ENCODE results near the gene DYNC1I1.

DYNC1I1 gene

DNA sequence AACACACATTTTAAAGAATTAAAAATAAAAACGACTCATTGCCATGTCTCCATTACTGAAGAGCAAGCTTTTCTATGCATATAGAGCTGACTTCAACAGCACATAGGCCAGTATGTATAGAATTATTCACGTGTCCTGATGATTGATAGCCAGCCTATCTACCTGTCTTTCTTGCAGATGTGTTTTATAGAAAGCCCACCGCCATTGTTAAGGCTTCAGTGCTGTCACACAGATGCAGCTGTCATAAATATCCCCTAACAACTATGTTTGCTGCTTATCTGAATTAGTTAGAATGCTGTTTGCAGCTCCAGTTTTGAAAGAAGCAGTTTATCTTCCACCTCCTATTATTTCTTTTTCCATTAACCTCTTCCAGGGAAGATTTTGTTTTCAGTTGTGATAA, 313.6 kb downstream of the DYNC1I1 start:
- no peak for DNase-seq (ENCODE audit: low read depth)

- no peak for DNase-seq (ENCODE audit: low read depth)
These were observed 316.2 kb downstream of the DYNC1I1 start for GRCh38 chr7:96088579-96088978.

DNA sequence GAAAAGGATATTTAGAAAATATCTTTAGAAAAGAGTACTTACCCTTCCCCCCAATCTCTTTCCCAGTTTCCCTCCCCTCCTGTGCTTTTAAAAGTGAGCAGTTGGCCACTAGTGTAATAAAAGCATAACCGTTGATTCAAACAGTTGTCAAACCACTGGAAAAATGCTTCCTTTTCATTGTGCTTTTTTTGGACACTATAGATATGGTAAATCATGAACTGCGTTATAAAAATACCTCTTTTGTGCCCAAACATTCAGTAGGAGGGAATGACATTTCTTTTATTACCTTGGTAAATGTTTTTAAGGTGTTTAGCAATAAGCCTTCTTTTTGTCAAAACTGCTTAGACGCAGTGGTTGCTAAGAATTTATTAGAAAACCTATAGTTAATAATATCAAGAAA, 317.2 kb downstream of the DYNC1I1 start:
- no peak for DNase-seq (ENCODE audit: low read depth)

GRCh38 chr7:96090756-96091155, 318.4 kb downstream of the DYNC1I1 start:
- DNase-seq (ENCODE audit: low read depth), result no peak

GRCh38 chr7:96093435-96093834, 321.1 kb downstream of the DYNC1I1 start:
- DNase-seq (ENCODE audit: low read depth), result peak; percentile 70

DNA sequence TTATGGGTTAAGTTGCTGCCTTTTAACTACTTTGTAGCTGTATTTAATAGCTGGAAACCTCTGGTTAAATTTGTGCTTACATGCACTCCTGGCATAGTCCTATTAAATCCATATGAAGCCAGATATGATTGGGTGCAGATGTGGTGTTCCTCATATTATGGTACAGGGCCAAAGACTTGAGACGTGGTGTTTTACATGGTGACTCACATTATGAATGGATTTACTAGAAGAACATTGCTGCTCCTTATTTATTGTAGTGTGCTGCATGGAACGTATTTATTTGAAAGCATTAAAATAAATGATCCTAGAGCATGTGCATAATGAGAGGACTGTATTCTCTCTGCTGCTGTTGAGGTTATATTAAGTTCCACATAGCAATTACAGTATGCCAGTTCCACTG, 325.5 kb downstream of the DYNC1I1 start:
- DNase-seq (ENCODE audit: low read depth), result peak; percentile 68

DNA sequence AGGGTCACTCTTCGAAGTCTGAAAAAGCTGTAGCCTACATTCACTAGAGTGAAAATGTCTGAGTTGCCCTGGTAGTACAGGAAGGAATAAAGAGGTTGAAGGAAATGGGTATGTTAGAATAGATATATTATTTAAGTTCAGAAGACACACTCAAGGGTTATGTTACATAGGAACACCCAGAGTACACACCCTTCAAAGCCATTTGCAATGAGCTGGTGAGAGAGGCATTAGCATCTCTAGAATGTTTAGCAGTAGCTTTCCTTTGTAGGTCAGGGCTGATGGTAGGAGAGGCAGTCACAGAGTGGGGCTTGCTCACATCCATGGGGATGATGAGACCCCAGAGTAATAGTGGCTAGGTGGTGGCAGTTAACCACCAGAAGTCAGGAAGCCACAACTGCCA, 328.4 kb downstream of the DYNC1I1 start:
- no peak for DNase-seq (ENCODE audit: low read depth)

- no peak for DNase-seq (ENCODE audit: low read depth)
These were observed 329.9 kb downstream of the DYNC1I1 start for GRCh38 chr7:96102096-96102811.

GRCh38 chr7:96104984-96105383, 332.6 kb downstream of the DYNC1I1 start:
- DNase-seq (ENCODE audit: low read depth), result no peak

DNA sequence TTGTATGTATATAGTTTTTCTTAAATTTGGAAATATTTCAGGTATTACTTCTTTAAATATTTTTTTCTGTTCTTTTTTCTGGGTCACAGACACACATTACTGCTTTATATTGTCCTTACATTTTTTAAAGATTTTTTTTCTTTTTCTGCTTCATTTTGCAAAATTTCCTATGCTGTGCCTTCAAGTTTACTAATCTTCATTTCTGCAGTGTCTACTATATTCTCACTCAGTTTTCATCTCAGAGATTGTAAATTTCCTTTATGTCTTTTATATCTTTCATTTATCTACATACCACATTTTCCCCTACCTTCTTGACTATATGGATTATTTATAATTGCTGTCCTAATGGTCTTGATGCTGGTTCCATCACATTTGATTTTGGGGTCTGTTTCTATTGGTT, 339.1 kb downstream of the DYNC1I1 start:
- DNase-seq (ENCODE audit: low read depth), result no peak

- no peak for DNase-seq (ENCODE audit: low read depth)
These were observed 341.8 kb downstream of the DYNC1I1 start for GRCh38 chr7:96114190-96114589.

GRCh38 chr7:96116173-96116572, 343.8 kb downstream of the DYNC1I1 start:
- DNase-seq (ENCODE audit: low read depth), result no peak

DNA sequence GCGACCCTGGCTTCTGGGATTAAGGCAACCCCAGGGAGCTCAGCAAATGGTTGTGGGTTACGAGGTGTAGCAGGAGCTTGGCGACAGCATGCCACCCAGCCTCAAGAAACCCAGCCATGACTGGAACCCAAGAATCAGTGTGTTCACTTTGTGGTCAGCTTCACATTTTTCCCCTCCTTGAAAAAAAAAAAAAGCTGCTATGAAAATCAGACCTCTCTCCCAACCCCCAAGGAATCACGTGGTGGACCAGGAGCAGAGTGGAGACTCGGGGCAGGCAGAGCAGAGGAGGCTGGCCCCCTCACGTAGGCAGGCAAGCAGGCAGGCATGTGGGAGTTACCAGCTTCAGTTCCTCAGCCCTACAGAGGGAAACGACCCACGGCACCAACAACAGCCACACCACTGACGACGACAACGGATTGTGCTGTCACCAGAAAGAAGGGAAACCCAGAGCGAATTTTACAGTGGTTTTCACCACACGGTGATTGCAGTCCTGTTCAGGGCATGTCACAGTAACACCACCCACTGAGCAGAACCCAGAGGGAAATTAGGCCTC, 346.2 kb downstream of the DYNC1I1 start:
- DNase-seq (ENCODE audit: low read depth), result no peak

GRCh38 chr7:96120445-96121225, 348.3 kb downstream of the DYNC1I1 start:
- peak; percentile 56 for DNase-seq (ENCODE audit: low read depth)

DNA sequence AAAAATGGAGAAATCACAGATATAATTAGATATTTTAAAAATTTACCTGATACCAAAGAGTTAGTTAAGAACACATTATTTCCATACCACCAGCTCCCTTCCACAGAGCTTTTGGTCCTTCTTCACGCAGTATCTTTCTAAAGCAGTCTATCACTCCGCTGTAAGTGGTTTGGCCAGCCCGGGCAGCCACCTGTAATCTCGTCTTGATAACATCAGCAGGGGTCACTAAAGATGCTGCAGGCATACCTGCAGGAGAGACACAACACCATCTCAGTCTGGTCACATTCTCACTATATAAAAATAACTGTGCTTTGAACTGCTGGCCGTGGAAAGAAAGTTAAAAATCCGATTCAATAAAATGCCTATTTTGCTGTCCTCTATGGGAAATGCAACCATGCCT, 349.4 kb downstream of the DYNC1I1 start:
- DNase-seq (ENCODE audit: low read depth), result no peak

GRCh38 chr7:96122746-96123145, 350.4 kb downstream of the DYNC1I1 start:
- no peak for DNase-seq (ENCODE audit: low read depth)

DNA sequence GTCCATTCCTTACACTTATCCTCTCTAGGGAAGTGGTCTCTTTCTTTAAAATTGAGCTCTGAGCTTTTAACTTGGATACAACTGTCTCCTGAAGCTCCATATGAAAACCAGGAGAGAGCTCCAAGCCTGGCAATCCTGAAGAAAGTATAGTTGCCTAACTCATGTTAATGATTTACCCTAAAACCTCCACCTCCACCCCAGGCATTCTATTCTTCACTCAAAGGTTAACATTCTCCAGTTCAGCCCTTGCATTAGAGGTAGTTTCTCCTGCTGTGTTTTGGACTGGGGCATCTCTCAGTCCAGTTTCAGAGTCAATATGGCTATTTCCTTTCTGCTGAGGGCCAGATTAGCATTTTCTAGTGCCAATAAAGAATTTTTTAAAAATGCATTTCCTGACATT, 354.0 kb downstream of the DYNC1I1 start:
- DNase-seq (ENCODE audit: low read depth), result no peak

DNA sequence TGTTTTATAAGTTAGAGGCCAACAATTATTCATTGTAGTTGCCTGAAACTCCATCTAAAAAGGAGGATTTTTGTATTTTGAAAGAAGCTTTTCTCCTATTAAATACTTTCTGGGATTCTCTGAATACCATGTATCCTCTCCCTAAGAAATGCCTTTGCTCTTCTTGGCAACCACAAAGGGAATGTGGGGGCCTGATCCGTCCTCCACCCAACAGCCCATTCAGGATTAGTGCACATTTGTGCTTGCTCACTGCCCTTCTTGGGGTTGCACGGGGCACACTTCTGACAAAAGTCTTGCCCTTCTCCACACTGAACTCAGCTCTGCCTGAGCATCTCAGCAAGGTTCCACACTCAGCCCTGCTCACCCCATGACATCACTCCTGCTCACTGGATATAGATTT, 355.4 kb downstream of the DYNC1I1 start:
- no peak for DNase-seq (ENCODE audit: low read depth)

DNA sequence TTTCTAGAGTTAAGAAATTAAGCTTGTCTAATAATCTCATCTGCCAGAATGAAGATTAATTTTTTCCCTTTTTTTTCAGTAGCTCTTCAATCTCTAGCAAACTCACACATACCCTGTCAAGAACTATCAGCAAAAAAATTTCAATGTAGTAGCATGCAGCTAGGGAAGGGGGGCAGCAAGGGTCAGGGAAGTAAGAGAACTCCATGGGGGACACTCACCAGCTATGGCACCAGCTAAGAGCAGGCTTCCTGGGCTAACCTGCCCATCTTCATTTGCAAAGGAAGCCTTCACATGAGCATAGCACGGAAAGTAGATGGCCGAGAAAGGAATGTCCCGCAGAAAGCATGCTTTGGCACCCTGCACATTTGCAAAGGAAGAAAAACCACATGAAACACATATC, 359.2 kb downstream of the DYNC1I1 start:
- DNase-seq (ENCODE audit: low read depth), result no peak

DNA sequence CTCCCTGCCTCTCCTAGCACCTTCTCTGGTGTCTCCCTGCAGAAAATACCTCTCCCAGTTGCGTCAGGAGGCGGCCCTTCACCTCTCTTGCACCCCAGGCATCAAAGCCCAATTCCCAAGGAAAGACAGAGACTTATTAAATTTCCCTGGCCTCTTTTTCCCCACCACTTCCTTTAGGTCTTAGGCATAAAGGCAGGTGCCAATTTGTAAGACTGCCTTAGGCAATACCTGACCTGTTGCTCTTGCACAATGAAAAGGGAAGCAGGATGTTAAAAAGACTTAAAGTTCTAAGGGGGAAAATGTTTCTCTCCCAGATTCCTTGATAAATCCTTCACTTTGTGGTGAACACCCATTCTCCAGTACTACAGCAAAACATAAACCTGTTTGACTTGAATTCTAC, 362.9 kb downstream of the DYNC1I1 start:
- DNase-seq (ENCODE audit: low read depth), result no peak

GRCh38 chr7:96136600-96137239, 364.4 kb downstream of the DYNC1I1 start:
- no peak for DNase-seq (ENCODE audit: low read depth)

DNA sequence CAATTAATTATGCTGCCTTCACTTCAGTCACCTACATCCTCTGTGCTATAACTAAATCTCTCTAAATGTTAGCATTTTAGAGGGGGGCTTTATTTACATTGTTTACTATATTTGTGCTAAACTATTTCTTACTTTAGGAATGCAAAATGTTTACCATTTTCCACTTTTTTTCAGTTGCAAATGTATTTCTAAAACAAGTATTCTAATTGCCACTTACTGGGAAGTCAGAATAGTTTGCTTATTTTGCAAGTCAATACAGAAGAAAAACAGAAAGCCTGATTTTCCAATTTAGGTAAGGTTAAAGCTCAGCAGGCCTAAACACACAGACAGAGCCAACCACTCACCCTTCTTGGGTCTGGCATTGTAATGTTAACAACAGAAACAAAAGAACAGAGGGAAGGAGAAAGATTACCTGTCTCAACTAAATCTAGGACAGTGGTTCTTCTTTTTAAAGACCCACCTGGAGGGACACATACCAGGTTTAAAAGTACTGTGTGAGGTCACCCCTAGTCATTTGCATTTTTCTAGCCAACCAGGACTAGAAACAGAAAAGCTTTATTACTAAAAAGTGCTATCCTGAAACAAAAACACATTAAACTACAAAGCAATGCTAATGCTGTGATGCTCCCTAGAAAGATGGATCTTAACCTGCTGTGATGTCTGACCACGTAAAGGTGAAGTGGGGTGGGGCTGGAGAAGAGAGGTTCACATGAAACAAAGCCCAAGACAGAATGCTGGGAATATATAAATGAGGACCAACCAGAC, 371.3 kb downstream of the DYNC1I1 start:
- DNase-seq (ENCODE audit: low read depth), result no peak

Measured in fibroblast of gingiva (primary cell).